ENCODE measurements around the gene ANO10.
"Not testable (repeated sequence)": the region's sequence is repeated elsewhere in the genome, so short reads cannot be mapped to it uniquely, and the experiment has no call there.

ANO10 gene

DNA sequence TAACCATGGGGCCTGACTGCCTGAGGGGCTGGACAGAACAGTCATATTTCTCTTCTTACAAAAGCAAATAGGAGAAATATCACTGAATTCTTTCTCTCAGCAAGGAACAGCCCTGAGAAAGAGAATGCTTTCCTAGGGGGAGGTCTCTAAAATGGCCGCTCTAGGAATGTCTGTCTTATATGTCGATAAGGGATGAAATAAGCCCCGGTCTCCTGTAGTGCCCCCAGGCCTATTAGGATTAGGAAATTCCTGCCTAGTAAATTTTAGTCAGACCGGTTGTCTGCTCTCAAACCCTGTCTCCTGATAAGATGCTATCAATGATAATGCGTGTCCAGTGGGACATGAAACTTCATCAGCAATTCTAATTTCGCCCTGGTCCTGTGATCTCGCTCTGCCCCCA is 103.3 kb downstream of the ANO10 start:
- DNase-seq (ENCODE audit: low spot score), result not testable (repeated sequence)

DNA sequence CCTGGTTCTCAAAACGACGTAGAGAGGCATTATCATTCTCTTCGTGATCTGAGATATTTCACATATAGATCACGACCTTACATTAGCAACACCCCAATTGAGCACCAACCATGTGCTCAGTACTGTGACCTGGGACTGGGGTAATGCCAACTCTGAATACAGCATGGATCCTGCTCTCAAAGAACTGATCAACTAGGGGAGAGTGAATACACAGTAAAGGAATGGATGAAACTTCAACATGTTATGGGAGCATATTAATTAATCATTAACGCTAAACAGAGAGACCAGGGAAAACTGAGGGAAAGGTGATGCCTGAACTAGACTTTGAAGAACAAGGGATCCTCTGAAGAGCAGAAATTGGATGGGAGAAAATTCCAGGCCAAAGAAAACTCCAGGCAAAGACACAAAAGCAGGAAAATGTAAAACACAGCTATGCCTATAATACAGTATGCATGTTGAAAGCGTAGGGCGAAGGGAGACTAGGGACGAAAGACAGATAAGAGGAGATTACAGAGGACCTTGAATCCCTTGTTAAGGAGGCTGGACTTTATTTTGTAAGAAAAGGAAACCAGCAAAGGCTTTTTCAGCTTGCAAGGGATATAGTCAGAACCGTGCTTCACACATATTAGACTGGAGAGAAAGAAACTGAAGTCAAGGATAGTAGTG is 105.7 kb downstream of the ANO10 start:
- no peak for DNase-seq (ENCODE audit: low spot score)

DNA sequence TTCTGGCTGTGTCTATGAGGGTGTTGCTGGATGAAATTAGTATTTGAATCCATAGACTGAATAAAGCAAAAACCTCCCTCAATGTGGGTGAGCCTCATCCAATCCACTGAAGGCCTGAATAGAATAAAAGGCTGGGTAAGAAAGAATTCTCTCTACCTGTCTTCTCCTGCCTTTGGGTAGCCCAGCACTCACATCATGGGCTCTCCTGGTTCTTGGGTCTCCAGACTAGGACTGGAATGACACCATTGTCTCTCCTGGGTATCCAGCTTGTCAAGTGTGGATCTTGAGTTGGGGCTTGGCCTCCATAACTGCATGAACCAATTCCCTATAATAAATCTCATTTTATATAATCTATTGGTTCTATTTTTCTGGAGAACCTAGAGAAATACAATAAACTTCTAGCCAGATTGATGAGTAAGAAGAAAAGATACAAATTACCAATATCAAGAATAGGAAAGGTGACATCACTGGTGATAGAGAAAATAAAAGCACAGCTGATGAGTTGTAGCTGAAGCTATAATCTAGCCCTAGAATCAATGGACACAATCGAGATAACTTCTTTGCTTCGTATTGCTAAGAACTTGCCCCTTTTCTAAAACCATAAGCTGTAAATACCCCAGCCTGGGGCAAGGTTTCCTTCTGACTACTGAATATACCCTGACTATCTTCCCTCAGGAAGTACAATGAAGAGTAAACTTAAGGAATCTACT is 106.4 kb downstream of the ANO10 start:
- DNase-seq (ENCODE audit: low spot score), result no peak

DNA sequence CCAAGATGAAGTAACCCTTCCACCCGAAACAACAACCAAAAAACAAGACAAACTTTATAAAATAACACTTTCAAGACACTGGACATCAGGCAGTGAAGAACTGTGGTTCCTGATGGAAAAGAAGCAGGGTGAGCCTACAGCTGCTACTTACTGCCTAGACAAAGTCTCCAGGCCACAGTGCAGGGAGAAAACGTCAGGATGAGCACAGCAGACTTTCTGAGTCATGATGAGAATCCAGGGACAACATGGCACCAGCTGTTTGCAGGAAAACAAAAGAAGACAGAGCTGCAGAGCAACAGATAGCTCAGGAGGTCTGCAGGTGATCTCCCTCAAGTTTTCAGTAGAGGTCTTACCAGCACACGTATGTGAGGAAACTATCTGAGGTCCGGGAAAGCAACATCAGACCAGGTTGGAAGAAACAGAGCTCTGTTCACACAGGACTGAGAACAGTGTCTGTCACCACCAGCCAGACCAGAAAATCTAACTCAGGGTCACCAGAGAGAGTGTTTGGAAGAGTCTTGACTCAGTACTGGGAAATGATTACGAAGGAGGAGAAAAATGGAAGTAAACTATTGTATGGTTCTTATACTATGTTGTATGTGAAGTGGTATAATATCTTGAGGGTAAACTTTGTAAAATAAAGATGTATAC is 108.9 kb downstream of the ANO10 start:
- DNase-seq (ENCODE audit: low spot score), result no peak

DNA sequence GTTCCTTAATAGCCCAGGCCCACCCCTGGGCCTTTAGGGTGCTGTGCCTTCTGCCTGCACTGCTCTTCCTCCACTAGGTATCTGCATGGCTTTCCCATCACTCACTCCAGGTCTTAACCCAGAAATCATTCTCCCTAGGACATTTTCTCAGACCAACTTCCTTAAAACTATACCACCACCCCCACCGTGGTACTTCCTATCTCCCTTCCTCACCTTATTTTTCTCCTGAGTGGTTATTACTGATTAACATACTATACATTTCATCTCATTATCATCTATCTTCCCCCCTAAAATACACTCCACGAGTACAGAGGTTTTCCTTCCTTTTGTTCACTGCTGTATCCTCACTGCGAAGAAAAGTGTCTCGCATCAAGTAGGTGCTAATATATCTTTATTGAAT is 115.2 kb downstream of the ANO10 start:
- DNase-seq (ENCODE audit: low spot score), result no peak

DNA sequence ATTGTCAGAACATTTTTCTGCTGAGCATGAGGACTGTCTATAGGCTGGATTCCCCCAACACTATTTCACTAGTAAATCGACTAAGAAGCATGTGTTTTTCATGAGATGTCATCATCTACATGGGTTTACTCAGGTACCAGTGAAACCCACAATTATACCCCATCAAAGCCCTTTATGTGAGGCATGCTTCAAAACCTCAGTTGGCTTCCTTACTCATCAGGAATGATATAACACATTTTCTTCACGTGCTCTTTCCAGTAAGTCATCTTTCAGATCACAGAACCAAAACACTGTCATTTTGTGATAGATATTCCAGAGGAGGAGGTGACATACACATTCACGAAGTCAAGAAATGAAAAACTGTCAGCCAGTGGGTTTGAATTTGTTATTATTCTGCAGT is 116.5 kb downstream of the ANO10 start:
- DNase-seq (ENCODE audit: low spot score), result no peak

DNA sequence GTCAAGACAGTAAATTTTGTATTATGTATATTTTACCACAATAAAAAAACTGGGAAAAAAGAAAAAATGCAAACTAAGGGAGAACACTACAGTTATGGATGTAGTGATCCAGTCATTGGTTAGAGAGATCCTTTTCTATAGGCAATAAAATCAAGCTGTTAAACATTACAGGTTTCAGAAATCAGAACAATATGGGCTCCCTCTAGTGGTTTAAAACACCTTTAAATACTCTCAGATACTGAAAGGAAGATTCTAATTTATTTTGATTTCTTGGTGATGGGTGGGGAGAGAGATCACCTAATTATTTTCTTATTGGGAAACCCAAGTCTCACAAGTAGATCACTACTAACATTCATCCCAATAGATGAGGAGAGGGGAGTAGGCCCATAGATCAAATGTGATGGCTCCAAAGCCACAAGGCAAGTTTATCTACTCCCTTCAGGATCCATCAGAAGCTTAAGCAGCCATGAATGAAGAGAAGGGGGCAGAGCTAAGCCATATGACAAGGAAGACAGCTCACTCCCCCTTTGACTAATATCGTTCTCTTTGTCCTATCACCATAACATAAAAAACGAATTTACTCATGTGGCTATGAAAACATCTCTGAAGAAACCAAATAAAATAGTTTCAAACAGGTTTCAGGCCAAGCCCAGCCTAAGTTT is 118.6 kb downstream of the ANO10 start:
- DNase-seq (ENCODE audit: low spot score), result no peak

DNA sequence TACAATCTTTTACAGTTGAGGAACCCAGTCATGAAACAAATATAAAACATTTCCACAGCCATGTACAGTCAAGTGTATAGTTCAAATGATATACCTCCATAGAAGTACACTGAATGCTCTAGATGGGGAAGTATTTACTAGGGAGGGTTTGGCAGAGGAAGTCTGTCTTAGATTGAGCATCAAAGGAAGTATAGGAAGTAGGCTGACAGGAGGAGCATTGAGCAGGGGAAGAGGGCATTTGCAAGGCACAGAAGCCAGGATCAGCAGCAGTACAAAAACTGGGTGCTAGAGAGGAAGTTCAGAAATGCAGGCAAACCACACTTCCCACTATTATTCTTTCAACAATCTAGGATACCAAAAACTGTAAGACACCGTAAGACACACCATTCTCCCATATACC is 122.6 kb downstream of the ANO10 start:
- no peak for DNase-seq (ENCODE audit: low spot score)

DNA sequence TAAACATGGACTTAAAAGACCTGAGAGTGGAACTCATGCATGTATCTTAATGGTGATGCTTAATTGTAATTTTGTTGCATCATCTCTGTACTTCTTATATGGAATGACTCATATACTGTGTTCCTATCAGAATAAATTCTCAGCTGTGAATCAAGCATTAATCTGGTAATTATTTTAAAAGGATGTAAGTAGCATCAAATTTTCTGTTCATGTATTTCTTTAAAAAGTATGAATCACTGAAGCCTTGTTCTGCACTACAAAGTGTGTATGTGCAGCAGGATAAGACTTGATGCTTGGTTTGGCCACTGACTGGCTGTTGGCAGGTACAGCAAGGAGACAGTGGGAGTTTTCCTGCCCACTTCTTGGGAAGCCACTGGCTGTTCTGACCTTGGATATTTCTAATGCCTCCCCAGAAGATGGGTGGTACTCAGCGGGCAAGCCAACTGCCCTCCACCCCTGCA is 123.9 kb downstream of the ANO10 start:
- DNase-seq (ENCODE audit: low spot score), result no peak

DNA sequence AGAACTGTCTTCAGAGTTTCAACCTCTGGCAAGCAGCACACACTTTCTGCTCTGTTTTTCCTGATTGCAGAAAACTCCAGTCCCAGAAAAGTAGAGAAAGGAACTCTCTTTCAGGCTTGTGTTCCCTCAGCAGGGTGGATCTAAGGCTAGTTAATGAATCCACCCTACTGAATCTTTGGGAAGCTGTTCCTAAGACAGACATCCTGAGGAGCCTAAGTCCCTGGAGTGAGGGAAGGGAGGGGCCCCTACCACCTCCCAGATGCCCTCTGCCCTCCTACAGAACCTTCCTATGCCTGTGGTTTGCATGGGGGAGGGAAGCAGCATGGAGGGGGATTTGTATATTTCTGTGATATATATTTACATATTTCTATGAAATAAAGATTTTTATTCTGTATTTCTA is 124.4 kb downstream of the ANO10 start:
- no peak for DNase-seq (ENCODE audit: low spot score)

DNA sequence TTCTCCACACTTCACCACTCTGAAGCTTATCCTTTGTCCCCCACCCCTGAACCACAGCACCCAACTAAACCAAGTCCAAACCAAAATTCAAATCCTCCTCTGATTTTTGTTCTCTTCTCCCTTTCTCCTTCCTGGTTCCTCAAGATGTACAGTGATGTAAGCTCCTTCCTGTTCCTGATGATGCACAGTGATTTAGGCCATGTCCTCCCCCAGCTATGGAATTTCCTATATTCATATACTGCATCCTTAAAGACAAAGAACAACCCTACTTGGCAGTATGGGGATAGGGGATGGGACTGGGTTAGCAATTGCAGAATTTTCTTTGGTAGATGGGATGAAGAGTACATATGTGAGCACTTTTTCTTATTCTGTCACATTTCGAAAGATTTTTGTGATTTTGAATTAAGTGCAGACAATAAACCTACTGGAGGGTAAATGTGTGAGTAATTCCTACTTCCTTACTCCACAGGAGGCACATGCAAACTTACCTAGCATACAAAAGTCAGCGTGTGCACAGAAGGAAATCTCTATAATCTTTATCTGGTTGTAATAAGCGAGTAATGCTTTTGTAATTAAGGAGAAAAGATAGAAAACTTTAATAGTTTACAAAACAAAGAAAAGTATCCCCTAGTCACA is 125.0 kb downstream of the ANO10 start:
- no peak for DNase-seq (ENCODE audit: low spot score)

DNA sequence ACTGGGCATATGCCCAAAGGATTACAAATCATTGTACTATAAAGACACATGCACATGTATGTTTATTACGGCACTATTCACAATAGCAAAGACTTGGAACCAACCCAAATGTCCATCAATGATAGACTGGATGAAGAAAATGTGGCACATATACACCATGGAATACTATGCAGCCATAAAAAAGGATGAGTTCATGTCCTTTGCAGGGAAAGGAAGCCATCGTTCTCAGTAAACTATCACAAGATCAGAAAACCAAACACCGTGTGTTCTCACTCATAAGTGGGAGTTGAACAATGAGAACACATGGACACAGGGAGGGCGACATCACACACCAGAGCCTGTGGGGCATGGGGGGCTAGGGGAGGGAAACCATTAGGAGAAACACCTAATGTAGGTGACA is 128.9 kb downstream of the ANO10 start:
- DNase-seq (ENCODE audit: low spot score), result not testable (repeated sequence)

DNA sequence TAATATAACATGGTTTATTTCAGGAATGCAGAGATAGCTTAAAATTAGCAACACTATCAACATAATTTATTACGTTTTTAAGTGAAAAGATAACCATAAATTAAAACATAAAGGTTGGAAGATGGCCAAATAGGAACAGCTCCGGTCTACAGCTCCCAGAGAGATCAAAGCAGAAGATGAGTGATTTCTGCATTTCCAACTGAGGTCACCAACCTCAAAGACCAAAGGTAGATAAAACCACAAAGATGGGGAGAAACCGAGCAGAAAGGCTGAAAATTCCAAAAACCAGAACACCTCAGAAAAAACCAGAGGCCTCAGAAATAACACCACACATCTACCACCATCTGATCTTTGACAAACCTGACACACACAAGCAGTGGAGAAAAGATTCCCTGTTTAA is 130.0 kb downstream of the ANO10 start:
- not testable (repeated sequence) for DNase-seq (ENCODE audit: low spot score)

DNA sequence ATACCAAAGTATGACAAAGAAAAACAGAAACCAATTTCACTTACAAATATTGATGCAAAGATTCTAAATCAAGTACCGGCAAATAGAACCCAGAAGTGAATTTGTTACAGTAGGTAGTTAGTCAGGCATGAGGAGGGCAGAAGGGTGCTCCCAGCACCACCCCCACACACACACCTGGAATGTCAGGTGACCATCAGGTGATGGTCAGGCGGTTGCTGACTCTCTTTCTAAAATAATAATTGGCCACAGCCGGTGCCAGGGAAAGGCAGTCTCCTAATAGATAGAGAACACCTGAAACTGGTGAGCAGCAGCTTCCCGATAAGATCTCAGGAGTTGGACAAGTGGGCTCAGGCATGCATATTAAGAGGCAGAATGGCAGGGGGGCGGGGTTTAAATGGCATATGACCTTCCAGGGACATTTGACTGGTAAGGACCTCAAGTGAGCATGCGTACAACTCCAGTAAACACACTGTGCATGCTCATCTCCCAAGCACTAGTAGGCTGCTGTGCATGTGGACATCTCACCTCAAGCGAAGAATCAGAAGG is 131.1 kb downstream of the ANO10 start:
- DNase-seq (ENCODE audit: low spot score), result no peak

DNA sequence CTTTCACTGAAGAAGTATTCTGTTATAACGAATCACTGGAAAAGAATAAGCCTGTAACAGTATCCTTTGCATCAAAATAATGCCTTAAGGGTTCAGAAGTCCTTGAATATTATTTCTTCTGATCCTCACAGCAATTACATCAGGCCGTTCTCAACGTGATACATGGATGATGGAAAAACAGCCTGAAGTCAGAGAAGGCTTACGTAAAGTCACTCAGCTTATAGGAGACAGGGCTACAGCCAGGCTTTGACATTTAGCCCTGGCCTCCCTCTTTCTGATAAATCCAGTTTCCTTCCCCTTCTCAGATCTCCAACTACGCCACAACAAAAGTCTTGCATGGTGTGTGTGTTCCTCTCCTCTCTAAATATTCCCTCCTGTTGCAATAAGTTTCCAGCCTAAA is 131.9 kb downstream of the ANO10 start:
- no peak for DNase-seq (ENCODE audit: low spot score)

DNA sequence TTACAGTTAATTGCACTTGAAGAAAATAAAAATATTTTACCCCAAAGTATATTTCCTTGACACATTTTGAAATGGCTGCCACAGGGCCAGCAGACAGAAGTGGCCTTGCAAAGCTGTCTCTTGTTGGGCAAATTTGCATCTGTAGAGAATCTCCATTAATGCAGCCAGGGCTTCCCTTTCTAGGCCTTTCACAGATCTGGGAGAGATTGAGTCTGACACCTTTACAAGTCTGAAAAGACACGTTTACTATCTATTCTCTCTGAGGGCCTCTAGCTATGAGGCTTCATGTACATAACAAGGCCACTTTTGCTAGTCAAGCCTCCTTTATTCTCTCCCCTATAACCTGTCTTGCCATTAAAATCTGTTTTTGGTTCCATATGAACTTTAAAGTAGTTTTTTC is 135.9 kb downstream of the ANO10 start:
- DNase-seq (ENCODE audit: low spot score), result no peak

DNA sequence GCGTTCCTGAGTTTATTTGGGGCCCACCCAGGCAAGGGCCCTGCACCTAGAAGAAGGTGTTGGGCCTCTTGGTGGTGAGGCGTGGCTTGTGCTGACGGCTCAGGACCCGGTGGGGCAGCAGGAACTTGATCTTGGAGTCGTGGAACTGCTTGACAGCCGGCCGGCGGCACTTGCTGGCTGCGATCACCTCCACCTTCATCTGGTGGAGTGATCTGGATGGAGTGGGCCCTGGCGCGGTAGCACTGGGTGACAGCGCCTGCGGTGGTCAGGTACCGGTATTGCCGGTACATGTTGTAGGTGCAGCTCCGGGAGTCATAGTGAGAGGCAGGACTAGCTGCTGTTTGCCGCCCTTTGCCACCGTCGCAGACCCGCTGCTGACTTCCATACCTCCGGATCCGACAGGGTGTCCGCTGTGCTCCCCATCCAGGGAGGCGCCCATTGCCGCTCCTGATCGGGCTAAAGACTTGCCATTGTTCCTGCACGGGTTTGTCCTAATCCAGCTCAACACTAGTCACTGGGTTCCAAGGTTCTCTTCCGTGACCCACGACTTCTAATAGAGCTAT is 136.8 kb downstream of the ANO10 start:
- no peak for DNase-seq (ENCODE audit: low spot score)

DNA sequence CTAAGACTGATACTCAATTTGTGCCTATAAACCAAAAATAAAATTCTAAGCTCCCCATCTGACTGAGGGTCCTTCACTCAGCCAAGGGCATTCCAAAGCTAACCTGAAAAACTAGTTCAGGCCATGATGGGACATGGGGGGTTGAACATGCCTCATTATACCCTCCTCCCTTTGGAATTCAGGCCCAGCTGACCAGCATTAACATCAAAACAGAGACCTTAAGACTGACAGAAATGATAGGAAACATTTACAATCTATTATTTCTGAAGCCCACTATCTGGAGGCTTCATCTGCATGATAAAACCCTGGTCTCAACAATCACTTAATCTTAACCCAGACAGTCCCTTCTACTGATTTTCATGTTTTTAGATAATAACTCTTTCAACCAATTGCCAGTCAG is 140.4 kb downstream of the ANO10 start:
- DNase-seq (ENCODE audit: low spot score), result no peak

DNA sequence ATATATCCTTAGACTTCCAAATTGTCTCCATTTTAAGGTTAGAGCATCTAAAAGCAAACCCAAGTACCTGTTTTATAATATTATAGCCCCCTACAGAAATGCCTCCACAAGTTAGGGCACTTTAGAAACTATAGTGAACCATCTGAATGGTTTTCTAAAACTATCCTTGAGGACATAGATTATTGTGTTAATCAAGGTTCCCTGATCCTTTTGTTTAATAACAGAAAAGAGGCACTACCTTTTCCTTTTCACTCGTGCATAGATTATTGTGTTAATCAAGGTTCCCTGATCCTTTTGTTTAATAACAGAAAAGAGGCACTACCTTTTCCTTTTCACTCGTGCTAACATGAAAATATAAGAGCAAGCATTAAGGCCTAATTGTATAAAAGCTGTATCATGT is 143.0 kb downstream of the ANO10 start:
- not testable (repeated sequence) for DNase-seq (ENCODE audit: low spot score)

DNA sequence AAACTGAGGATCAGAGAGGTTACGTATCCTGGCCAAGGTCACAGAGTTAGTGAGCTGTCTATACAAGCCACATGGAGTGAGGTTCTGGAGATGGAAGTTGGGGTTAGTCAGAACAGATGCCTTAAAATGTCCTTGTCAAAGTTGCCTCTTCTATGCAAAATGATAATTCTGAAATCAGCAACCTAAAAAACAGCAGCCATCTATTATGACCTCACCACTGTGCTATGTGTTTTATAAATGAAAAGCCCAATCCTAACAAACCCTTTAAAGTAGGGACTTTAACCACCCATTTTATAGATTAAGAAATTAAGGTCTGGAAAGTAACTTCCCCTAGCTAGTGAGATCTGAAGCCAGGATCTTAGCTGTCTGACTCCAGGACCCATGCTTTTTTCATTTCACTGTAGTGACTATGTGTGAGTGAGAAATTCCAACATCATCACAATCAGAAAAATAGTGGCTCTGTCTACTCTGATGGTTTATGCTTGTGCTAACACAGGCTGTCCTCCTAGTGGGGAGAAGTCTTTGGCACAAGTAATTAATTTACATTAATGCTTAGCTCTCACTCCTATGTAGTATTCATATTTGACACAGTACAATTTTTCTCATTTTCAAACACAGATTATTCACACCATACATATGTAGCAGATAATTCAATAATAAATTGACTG is 143.6 kb downstream of the ANO10 start:
- DNase-seq (ENCODE audit: low spot score), result no peak

DNA sequence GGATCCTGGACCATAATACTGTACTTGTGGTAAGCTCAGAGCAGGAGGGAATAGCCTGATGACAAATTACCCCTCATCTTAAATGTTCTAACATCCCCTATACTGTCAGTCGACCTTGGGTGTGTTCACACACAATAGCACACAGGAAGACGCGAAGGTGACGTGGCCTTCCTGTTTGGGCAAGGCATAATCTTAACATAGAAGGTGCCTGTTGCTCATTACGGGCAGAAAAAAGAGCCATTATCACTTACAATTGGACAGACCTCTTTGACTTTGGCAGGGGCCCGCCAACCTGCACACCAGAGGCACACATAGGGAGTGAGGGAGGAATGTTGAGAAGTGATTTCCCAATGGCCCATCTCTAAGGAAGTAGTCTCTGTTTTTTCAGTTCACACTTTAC is 144.2 kb downstream of the ANO10 start:
- no peak for DNase-seq (ENCODE audit: low spot score)

Measured in D341Med (cell line).